DMS79 treated with DMSO at 0.1 percent for 48 hours (cell line): Measurements from ENCODE around the gene F11R.
"Not testable (repeated sequence)": the region's sequence is repeated elsewhere in the genome, so short reads cannot be mapped to it uniquely, and the experiment has no call there.

Experiments used
- DNase-seq: peaks from one replicate; lab custom pipeline; 2025; lab: John Stamatoyannopoulos, UW

The F11R gene

DNA sequence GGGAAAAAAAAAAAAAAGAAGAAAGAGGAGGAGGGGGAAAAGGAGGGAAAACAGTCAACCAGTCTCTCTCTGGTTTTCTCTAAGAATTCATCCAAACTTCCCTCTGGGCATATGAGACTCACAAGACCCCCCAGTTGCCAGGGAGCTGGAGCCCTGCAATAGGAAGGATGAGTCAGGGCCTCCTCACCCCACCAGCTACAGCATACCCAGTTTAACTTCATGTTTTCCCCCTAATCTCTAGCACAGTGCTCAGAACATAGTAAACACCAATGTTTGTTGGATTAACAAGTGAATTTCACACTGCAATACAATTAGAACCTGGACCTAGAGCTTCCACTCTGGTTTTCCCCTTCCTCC is 7.8 kb downstream of the F11R start:
- no peak for DNase-seq

DNA sequence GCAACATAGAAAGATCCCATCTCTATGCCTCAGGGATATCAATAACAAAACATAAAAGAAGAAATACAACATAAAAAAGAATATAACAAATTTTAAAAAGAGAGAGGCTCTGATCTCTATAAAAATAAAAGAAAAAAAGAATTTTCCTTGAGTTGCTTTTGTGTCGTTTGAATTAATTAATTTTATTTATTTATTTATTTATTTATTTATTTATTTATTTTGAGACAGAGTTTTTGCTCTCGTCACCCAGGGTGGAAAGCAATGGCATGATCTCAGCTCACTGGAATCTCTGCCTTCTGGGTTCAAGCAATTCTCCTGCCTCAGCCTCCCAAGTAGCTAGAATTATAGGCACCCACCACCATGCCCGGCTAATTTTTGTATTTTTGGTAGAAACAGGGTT is 8.5 kb downstream of the F11R start:
- no peak for DNase-seq

DNA sequence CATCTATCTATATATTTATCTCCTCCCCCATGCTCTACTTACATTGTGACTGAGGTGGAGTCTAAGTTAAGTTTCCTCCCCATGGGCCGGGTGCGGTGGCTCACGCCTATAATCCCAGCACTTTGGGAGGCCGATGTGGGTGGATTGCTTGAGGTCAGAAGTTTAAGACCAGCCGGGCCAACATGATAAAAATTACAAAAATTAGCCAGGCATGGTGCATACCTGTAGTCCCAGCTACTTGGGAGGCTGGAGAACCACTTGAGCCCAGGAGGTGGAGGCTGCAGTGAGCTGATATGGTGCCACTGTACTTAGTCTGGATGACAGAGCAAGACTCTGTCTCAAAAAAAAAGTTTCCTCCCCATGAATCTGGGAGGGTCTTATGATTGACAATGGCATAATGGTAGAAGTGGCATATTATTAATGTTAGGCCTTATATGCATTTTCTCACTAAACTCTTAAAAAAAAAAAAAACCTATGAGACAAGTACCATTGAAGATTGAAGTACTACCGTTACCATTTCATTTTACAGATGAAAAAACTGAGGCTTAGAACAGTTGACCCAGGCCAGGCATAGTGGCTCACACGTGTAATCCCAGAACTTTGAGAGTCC is 11.2 kb downstream of the F11R start:
- DNase-seq = no peak

DNA sequence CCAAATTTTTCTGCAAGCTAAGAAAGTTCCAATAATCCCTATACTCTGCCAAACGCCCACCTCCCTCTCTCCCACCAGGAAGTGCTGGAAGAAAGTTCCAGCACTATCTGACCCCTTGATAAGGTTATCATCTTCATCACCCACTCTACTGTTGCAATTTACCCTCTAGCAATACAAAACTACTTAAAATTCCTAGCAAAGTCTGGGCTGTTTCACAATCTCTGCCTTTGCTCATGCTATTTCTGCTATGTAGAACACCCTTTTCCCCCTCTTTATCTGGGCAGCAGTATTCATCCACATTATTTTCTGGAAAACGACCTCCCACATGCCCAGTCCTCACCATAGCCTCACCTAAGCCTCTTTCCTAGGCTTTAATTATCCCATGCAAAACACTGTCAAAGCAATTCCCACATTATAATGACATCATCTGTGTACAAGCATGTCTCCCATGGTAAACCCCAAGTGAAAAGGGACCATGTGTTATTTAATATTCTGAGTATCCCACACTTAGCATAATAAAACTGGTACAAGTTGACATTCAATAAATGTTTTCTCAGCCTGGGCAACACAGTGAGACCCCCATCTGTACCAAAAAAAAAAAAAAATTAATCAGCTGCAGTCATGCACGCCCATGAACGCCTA is 12.0 kb downstream of the F11R start:
- no peak for DNase-seq

DNA sequence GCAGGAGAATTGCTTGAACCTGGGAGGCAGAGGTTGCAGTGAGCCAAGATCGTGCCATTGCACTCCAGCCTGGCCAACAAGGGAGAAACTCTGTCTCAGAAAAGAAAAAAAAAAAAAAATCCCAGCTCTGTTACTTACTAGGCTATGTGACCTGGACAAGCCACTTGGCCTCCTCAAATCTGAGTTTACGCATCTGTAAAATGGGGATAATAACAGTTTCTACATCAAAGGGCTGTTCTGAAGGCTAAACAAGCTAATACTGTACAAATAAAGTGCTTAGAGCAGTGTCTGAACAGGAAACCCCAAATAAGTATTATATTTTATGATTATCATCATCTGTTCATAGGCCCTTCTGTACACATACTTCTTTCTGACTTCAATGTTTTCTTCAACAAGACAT is 13.6 kb downstream of the F11R start:
- no peak for DNase-seq

DNA sequence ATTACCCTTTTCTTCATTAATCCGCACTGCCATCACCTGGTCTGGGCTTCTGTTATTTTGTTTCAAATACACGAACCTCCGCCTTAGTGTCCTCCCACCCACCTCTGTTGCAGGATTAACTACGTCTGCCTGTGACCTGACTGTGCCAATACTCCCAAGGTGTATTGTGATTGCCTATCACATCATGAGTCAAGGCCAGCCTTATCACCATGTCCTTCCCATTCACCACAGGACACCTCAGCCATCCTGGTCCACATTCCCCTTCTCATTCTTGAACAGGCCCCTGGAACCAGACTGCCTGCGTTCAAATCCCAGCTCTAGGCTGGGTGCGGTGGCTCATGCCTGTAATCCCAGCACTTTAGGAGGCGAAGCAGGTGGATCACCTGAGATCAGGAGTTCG is 14.4 kb downstream of the F11R start:
- DNase-seq = no peak

DNA sequence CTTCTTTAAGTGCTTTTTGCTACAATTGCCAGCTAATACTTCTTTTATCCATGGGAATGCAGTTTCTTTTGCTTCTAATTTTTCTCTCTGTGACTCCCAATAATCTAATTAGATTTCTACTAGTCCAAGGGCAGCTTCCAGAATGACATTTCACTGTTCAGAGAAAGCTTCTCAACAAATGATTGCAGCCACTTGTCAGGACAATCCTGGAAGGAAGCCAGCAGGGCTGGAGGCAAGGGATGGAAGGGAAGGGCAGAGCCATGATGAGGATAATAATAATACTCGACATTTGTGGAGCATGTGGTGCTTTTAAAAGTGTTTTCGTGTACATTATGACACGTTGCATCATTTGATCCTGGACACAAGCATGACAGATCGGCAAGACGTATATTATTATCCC is 19.4 kb downstream of the F11R start:
- DNase-seq = peak; percentile 31

DNA sequence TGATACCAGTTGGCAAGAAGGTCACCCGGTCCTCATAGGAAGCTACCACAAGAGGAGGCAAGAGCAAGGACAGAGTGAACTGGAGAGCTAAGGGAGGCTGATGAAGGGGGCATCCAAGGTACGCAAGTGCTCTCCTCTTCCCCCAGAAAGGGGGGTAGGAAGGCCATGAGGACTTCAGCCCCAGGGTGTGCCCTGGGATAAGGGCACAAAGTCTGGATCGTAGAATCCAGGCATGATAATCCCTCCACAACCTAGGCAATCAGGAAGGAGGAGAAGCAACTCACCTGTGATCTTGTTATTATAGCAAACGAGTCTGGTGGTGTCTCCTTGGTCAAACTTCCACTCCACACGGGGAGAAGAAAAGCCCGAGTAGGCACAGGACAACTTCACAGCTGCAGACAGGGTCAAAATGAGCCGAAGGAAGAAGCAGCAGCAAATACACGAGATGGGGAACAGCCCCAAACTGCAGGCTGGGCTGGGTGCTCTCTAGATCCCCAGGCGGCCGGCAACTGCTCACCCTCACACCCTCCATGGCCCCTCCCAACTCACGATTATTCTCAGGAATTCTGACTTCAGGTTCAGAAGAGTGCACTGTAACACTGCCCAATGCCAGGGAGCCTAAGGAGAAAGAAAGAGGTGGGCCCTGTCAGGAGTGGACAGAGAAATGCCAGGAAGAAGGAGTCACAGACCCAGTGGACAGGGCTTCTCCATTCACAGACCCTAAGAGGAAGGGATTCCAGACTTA is 20.0 kb downstream of the F11R start:
- no peak for DNase-seq

DNA sequence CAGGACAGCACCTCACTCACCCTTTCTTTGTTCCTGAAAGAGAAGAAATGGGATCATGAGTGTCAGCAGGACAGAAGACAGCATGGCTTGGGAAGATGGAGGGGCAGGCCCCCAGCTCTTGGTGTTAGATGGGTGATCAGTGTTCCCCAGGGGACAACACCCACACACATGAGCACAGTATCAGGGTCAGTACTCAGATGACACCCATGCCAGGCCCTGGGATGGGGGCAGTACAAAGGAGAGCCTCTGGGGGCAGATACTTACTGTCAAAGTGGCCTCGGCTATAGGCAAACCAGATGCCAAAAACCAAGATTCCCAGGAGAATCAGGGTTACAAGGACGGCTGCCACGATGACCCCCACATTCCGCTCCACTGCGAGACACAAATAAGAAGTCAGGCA is 21.6 kb downstream of the F11R start:
- DNase-seq = no peak

DNA sequence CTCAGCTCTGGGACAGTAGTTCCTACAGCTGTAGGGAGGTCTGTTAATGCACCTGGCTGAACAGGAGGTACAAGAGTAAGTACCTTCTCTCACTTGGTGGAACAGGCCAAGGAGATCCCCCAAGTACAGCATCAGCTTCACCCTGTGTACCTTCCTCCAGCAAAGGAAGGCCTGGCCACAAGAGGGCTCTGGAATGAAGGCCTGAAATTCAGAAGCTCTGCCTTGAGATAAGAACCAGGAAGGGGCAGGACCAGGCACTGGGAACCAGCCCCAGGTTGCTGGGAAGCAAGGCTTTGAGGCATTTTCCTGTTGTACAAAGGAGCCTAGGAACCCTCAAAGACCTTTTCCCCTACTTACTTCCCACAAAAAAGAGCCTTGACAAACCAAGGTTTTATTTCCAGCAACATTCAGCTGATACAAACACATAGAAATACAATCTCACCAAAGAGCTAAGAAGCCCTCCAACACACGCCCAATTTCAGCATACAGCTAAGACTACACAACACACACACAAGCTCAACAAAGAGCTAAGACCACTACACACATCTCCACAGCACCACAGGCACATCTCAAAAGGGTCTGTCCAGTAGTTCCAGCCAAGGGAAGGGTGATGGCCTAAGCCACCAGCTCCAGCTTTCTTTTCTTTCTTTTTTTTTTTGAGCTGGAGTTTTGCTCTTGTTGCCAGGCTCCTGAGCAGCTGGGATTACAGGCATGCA is 23.5 kb downstream of the F11R start:
- no peak for DNase-seq

DNA sequence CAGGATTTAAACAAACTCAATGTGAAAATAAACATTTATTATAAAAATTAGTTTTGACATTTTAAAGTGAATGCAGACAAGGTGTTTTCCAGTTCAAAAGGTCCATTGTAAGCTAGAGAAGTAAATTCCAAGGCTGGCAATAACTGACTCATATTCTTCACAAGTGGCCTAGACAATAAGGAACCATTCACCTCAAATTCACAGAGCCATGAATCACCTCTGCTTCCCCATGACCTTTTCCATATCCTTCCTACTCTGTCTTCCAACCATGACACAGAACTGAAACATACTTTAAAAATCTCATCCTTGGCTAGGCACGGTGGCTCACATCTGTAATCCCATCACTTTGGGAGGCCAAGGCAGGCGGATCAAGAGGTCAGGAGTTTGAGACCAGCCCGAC is 24.8 kb downstream of the F11R start:
- no peak for DNase-seq

DNA sequence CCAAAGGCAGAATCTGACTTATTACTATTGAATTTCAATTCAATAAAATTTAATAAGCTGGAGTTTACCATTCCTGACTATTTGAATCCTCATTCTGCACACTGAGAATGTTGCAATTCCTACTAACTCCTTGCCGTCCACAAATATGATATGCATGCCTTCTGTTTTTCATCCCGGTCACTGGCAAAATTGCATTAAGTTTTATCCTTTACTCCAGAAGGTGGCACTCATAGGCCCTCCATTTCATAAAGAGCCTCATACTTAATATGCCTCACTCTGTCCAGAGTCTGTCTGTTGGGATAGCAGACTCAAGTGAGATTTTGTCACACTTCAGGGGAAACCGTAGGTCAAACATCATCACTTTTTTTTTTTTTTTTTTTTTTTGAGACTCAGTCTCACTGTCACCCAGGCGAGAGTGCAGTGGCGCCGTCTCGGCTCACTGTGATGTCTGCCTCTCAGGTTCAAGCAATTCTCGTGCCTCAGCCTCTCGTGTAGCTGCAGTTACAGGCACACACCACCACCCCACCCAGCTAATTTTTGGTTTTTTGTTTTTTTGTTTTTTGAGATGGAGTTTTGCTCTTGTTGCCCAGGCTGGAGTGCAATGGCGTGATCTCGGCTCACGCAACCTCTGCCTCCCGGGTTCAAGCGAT is 27.3 kb downstream of the F11R start:
- no peak for DNase-seq

DNA sequence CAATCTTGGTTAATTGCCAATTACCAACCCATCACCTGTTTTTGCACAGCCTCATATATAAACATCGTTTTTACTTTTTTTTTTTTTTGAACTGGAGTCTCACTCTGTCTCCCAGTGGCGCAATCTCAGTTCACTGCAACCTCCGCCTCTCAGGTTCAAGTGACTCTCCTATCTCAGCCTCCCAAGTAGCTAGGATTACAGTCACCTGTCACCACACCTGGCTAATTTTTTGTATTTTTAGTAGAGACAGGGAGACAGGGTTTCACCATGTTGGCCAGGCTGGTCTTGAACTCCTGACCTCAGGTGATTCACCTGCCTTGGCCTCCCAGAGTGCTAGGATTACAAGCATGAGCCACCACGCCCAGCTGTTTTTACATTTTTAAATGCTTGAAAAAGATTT is 28.9 kb downstream of the F11R start:
- not testable (repeated sequence) for DNase-seq

DNA sequence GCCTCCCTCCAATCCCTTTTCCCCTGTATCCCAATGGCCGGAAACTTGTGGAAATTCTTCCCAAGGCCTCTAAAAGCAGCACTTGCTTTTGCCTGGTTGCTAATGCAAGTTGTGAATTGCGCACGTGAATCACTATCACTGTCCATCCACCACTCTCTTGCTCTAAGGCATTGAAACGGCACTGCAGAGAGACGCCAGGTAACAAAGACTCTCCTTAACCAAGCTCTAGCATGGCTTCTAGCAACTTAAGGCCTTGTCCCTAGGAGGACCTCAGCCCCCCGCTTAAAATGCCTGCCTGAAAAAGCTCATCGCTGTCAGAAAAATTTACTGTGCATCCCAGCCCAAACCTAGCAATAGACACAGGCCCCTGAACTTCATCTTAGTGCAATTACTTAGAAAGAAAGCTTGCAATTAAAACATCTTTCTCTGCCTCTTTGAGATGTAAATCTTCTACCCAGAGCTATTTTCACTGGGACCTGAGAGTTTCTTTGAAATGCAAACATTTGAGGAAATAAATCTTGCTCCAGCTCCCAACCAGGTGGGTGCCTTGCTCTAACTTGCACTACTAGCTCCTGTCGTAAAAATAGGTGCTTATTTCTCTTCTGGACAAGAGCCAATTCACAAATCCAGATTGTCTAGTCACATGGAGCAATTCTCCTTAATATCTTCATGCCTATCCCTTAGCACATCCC is 33.4 kb downstream of the F11R start:
- no peak for DNase-seq

DNA sequence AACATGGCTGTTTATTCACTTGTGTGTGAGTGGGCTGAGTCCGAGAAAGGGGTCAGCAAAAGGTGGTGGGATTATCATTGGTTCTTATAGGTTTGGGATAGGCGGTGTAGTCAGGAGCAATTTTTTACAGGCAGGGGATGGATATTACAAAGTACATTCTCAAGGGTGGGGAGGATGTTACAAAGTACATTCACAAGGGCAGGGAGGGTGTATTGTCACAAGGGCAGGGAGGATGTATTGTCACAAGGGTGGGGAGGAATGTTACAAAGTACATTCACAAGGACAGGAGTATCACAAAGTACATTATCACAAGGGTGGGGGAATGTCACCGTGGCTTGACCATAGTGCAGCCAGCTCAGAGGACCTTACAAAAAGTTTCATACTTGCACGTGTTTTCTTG is 35.2 kb downstream of the F11R start:
- DNase-seq = no peak

DNA sequence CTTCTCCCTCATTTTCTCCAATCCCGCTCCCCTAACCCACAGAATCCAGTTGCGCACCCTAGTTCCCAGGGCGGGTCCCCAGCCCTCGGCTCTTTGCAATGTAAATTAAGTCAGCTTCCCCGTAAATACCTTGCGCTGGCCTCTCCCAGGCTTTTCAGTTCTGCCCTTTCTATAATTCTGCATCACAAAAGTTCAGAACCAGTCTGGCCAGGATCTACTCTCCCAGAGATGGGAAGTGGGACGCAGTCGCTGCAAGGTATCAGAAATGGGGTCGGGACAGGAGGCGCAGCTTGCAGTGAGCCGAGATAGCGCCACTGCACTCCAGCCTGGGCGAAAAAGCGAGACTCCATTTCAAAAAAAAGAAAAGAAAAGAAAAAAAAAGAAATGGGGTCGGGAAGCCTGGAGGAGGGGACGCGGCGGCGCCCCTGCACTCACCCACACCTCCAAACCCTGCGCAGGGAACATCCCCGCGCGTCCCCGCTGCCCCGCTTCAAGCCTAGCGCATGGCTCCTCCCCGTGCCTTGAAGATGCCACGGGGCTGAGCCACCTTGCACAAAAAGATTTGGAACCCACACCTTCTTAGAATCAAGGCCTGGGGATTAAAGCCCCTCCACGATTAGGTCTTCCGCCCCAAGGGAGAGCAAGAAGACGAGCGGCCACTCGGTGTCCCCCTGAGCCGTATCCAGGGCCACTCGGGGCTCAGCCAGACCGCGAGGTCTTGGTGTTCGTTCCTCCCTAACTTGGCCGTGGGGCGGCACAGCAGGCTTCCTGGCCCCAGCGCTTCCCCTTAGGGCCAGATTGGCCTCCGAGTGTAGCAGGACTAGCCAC is 39.2 kb downstream of the F11R start:
- no peak for DNase-seq

DNA sequence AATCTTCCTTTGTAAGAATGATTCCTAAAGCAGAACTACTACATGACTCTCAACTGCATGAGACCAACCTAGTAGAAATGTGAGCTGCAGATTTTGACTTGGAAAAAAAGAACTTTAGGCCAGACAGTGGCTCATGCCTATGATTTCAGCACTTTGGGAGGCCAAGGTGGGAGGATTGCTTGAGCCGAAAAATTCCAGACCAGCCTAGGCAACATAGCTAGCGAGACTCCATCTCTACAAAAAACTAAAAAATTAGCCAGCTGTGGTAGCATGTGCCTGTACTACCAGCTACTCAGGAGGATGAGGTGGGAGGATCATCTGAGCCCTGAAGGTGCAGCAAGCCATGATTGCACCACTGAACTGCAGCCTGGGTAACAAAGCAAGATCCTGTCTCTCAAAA is 41.7 kb downstream of the F11R start:
- DNase-seq = no peak

DNA sequence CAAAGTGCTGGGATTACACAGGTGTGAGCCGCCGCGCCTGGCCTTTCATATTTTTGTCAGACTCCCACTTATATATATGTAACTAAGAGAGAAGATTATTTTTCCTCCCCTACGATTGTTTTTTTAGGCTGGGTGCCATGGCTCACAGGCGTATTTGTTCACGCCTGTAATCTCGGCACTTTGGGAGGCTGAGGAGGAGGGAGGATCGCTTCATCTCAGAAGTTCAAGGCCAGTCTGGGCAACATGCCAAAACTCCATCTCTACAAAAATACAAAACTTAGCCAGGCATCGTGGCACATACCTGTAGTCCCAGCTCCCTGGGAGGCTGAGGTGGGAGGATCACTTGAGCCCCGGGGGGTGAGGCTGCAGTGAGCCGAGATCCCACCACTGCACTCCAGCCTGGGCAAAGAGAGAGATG is 42.4 kb downstream of the F11R start:
- peak; percentile 9 for DNase-seq

DNA sequence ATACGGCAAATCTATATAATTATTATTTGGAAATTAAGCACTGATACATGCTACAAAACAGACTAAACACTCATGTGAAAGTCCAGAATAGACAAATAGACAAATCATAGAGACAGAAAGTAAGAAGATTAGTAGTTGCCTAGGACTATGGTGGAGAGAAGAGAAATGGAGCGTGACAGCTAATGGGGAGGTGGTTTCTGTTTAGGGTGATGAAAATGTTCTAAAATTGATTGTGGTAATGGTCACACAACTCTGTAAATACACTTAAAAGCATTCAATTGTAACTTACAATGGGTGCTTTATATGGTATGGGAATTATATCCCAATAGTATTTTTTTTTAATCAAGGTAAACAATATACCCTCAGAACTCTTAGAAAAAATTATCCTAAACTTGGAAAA is 45.9 kb downstream of the F11R start:
- DNase-seq = no peak

DNA sequence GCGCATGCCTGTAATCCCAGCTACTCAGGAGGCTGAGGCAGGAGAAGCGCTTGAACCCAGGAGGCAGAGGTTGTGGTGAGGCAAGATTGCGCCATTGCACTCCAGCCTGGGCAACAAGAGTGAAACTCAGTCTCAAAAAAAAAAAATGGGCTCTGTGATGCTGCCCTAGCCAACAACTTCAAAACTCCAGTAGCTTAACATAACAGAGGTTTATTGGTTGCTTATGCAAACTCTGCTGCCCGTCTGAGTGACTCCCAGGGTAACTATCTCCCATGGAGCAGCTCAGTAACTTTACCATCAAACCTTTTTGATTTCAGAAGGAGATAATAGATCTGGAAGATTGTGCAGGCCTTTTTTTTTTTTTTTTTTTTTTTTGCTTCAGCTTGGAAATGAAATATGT is 47.5 kb downstream of the F11R start:
- DNase-seq = no peak

DNA sequence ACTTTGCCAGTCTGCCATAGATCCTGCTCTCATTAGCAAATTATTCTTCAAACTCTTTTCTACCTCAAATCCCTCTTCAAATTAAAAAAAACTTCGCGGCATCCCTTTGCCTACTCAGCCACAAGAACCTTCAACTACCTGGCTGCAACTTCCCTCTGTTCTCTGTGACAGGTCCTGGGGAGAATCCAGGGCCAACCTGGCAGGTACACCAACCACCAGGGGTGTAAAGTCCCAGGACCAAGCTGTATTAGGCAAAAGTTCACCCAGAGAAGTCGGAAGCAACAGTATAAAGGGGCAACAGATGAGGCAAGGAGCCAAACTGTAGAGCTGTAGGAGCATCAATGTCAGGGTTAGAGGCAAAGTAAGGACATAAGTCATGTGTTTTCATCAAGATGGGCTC is 48.0 kb downstream of the F11R start:
- no peak for DNase-seq
